ENCODE results near the gene AEN.

DNA sequence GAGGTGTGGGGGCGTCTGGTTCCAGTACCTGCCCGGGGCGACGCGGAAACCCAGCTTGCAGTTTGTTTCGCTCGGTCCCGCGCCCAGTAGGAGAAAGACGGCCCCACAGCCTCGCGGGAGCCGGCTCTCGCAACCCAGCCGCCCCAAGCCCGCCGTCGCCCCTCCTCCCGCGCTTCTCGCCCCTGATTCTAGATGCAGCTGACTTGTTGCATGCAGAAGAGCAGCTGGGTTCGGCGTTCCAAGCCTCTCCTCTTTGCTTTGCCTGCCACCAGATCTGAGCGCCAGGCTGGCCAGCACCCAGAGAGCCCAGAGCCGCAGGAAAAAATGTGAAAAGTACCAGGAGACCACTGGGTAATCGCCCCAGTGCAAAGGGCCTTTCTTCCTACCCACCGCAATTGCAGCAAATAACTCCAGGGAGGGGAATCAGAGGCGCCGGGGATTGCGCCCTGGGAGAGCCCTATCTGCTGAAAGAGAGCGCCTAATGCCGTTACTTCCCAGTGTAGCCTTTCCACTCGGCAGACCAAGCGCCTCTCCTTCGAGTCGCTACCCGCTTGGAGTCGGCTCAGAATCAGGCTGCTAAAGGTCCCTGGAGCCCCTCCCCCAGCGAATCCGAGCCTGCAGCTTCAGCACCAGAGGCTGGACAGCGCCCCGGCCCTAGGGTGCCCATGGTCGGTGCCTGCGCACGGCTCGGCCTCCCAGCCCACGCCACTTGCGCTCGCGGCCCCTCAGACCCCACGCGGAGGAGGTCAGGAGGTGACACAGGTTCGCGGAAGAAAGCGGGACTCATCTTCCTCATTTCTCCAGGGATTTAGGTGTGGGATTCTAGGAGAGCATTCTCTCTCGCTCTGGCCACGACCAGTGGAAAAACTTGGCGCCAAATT lies 15.7 kb upstream of the AEN start:
- TF ChIP-seq SP1 (CRISPR knock-in tag; conservative IDR thresholded peaks at IDR 0.05): peak; percentile 64; the same call in 1 of the 2 replicates
- TF ChIP-seq, protein P1, sequence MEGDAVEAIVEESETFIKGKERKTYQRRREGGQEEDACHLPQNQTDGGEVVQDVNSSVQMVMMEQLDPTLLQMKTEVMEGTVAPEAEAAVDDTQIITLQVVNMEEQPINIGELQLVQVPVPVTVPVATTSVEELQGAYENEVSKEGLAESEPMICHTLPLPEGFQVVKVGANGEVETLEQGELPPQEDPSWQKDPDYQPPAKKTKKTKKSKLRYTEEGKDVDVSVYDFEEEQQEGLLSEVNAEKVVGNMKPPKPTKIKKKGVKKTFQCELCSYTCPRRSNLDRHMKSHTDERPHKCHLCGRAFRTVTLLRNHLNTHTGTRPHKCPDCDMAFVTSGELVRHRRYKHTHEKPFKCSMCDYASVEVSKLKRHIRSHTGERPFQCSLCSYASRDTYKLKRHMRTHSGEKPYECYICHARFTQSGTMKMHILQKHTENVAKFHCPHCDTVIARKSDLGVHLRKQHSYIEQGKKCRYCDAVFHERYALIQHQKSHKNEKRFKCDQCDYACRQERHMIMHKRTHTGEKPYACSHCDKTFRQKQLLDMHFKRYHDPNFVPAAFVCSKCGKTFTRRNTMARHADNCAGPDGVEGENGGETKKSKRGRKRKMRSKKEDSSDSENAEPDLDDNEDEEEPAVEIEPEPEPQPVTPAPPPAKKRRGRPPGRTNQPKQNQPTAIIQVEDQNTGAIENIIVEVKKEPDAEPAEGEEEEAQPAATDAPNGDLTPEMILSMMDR (IDR thresholded peaks at IDR 0.05): no peak
- 0 out of 2 replicates have a peak, but pooled peaks have one; percentile 75 for TF ChIP-seq CBFB (CRISPR knock-in tag; IDR thresholded peaks at IDR 0.05; ENCODE audit: low read depth)
- TF ChIP-seq, protein P2, sequence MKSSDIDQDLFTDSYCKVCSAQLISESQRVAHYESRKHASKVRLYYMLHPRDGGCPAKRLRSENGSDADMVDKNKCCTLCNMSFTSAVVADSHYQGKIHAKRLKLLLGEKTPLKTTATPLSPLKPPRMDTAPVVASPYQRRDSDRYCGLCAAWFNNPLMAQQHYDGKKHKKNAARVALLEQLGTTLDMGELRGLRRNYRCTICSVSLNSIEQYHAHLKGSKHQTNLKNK (CRISPR knock-in tag; IDR thresholded peaks at IDR 0.05): no peak
